Measurements from ENCODE around the gene FOXL1.
A peak's percentile ranks its signal among the peaks of the same experiment; 100 is the strongest.

Gene FOXL1

DNA sequence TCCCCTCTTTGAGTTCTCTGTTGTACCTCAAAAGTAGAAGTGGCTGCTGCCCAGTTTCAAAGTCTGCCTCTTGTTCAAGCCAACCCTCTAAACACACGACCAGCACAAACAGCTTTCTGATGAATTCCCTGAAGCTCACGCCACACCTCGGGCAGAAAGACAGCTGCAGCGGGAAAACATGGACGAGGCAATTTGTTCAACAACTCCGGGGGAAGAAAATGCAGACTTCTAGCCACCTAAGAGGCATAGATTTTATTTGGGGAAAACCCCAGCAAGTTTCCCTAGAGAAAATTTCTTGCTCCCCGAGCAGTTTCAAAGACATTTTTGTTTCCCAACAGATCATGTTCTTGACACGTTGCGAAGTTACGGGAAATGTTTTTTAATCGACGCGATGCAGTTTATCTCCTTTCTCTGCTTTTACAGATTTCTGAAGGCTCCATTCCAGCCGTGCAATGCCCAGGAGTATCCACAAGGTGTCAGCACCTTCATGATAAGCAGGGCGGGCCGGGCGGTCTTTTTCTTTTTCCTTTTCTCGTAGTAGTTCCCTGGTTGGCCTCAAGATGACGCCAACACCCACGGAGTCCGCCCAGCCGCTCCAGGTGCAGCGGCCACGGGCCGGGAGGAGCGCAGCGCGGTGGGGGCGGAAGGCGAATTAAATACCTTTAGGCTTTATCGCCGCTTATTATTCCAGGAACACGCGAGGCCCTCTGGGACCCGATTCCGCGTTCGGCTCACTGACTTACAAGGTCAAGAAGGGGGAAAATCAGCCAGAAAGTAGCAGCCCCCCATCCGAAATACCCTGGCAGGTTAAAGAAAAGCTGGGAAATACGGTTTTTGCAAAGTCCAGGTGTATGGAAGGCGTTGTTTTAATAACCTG is 14.6 kb upstream of the FOXL1 start:
- TF ChIP-seq, protein P1, sequence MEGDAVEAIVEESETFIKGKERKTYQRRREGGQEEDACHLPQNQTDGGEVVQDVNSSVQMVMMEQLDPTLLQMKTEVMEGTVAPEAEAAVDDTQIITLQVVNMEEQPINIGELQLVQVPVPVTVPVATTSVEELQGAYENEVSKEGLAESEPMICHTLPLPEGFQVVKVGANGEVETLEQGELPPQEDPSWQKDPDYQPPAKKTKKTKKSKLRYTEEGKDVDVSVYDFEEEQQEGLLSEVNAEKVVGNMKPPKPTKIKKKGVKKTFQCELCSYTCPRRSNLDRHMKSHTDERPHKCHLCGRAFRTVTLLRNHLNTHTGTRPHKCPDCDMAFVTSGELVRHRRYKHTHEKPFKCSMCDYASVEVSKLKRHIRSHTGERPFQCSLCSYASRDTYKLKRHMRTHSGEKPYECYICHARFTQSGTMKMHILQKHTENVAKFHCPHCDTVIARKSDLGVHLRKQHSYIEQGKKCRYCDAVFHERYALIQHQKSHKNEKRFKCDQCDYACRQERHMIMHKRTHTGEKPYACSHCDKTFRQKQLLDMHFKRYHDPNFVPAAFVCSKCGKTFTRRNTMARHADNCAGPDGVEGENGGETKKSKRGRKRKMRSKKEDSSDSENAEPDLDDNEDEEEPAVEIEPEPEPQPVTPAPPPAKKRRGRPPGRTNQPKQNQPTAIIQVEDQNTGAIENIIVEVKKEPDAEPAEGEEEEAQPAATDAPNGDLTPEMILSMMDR (IDR thresholded peaks at IDR 0.05), result peak; percentile 100

DNA sequence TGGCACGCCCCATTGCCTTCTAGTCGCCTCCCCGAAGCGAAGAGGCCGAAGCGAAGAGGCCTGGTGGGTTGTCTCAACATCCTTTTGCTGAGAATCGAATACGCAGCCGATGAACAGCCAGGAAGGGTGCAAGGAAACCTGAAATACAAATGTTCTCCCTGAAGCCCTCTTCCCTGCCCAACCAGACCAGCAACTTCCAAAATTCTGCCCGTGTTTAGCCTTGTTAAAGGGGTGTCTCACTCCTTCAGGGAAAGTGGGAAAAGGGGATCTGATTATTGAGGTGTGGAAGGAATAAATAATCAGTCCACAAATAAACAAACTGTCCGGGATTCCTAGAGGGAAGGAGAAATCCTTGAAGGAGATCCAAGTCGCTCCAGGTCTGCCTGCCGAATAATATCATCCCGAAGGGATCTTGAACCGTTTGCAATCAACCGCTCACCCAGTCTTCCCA is 13.1 kb upstream of the FOXL1 start:
- H3K4me3 ChIP-seq, result no peak overlapping the region
- peak overlapping the region; percentile 68 to 76 for H3K27ac ChIP-seq
- TF ChIP-seq, protein P1 (IDR thresholded peaks at IDR 0.05), result no peak
- DNase-seq (ENCODE audit: low spot score), result no peak

More for the DNA sequence above, 14.6 kb upstream of the FOXL1 start:
- peak overlapping the region; percentile 55 for H3K4me3 ChIP-seq
- DNase-seq (ENCODE audit: low spot score), result peak; percentile 93
- H3K27ac ChIP-seq, result peak overlapping the region; percentile 65 to 76

DNA sequence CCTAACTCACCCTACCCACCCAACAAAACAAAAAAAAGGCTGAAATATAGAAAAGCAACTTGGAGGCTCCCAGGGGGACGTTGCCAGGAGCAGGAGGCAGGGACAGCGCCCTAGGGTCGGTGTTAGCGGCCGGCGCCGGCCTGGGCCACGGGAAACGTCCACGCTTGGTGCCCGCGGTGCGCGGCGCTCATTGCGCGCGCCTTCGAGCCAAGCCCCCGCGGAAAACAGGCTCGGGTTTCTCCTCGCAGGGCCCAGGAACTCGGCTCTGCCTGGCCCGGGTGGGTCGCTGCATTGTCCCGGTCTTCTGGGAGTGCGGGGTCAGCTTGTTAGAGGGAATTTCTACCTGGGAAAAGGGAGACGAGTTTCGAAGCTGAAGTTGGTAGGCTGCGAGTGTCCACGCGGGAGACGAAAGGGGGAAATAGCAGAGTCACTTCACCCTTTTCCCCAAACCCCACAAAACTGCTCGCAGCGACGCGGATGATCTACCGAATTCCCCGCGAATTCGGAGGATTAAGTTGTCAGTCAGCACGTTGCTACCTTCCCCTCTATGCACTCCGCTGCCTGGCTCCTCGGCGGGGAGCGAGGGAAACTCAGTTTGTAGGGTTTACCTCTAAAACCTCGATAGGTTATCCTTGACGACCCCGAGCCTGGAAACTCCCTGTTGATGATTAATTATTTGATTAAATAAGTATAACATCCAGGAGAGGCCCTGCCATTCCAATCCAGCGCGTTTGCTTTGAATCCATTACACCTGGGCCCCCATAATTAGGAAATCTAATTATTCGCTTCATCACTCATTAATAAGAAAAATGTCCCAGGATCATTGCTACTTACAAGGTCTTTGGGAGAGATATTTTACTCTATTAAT is 12.5 kb upstream of the FOXL1 start:
- DNase-seq (ENCODE audit: low spot score), result no peak
- peak overlapping the region; percentile 90 for H3K4me3 ChIP-seq
- peak overlapping the region; percentile 68 to 76 for H3K27ac ChIP-seq
- TF ChIP-seq, protein P1 (IDR thresholded peaks at IDR 0.05), result no peak

DNA sequence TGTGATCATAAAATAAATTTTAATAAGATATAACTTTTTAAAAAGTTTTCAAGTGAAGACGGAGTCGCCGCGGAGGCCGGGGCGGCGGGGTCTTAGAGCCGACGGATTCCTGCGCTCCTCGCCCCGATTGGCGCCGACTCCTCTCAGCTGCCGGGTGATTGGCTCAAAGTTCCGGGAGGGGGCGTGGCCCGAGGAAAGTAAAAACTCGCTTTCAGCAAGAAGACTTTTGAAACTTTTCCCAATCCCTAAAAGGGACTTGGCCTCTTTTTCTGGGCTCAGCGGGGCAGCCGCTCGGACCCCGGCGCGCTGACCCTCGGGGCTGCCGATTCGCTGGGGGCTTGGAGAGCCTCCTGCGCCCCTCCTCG is 11.8 kb upstream of the FOXL1 start, which contains the start of gene FOXC2:
Gene FOXC2 (plus strand): TSS at position 229 of the 365 bp plus-strand sequence. CDS start 507 bp downstream, outside the sequence.
- peak within 1 kb of the TSS; percentile 90 for H3K4me3 ChIP-seq
- peak within 1 kb of the TSS; percentile 98 for H3K27ac ChIP-seq
- peak; percentile 96 for DNase-seq (ENCODE audit: low spot score)
- TF ChIP-seq, protein P1 (IDR thresholded peaks at IDR 0.05), result no peak

DNA sequence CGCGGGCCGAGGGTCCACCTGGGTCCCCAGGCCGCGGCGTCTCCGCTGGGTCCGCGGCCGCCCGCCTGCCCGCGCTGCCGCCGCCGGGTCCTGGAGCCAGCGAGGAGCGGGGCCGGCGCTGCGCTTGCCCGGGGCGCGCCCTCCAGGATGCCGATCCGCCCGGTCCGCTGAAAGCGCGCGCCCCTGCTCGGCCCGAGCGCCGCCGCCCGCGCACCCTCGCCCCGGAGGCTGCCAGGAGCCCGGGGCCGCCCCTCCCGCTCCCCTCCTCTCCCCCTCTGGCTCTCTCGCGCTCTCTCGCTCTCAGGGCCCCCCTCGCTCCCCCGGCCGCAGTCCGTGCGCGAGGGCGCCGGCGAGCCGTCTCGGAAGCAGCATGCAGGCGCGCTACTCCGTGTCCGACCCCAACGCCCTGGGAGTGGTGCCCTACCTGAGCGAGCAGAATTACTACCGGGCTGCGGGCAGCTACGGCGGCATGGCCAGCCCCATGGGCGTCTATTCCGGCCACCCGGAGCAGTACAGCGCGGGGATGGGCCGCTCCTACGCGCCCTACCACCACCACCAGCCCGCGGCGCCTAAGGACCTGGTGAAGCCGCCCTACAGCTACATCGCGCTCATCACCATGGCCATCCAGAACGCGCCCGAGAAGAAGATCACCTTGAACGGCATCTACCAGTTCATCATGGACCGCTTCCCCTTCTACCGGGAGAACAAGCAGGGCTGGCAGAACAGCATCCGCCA is 11.2 kb upstream of the FOXL1 start:
- peak; percentile 79 for DNase-seq (ENCODE audit: low spot score)
- peak overlapping the region; percentile 98 for H3K27ac ChIP-seq
- TF ChIP-seq, protein P1 (IDR thresholded peaks at IDR 0.05), result no peak
- peak overlapping the region; percentile 90 for H3K4me3 ChIP-seq

DNA sequence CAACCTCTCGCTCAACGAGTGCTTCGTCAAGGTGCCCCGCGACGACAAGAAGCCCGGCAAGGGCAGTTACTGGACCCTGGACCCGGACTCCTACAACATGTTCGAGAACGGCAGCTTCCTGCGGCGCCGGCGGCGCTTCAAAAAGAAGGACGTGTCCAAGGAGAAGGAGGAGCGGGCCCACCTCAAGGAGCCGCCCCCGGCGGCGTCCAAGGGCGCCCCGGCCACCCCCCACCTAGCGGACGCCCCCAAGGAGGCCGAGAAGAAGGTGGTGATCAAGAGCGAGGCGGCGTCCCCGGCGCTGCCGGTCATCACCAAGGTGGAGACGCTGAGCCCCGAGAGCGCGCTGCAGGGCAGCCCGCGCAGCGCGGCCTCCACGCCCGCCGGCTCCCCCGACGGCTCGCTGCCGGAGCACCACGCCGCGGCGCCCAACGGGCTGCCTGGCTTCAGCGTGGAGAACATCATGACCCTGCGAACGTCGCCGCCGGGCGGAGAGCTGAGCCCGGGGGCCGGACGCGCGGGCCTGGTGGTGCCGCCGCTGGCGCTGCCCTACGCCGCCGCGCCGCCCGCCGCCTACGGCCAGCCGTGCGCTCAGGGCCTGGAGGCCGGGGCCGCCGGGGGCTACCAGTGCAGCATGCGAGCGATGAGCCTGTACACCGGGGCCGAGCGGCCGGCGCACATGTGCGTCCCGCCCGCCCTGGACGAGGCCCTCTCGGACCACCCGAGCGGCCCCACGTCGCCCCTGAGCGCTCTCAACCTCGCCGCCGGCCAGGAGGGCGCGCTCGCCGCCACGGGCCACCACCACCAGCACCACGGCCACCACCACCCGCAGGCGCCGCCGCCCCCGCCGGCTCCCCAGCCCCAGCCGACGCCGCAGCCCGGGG is 10.4 kb upstream of the FOXL1 start:
- H3K4me3 ChIP-seq, result peak overlapping the region; percentile 90
- TF ChIP-seq, protein P1 (IDR thresholded peaks at IDR 0.05), result no peak

More for the DNA sequence above, 10.4 kb upstream of the FOXL1 start:
- DNase-seq (ENCODE audit: low spot score), result no peak
- peak overlapping the region; percentile 98 for H3K27ac ChIP-seq

Measured in coronary artery (tissue), 2 donors.